DND-41 (cell line): Measurements from ENCODE around the gene F2RL3.

Experiments
- CTCF ChIP-seq: IDR thresholded peaks from 2 replicates; pipeline ENCODE4 v1.5.1; 2012; ENCODE audit warnings: borderline replicate concordance, low read length, moderate library complexity, mild to moderate bottlenecking; ENCODE audit not compliant: poor library complexity, severe bottlenecking; ENCODE audit errors: extremely low read depth
- EZH2 ChIP-seq: IDR thresholded peaks from 3 replicates; pipeline ENCODE4 v1.6.1; 2012; ENCODE audit warnings: borderline replicate concordance, low read depth, mild to moderate bottlenecking, moderate library complexity, low read length, inconsistent platforms; ENCODE audit not compliant: severe bottlenecking

GRCh38 chr19:16889366-16889882 is 625 bp downstream of the F2RL3 start:
- TF ChIP-seq EZH2 (no peak), CTCF (no peak)
